Activated CD4-positive, alpha-beta T cell treated with anti-CD3 and anti-CD28 coated beads, Interleukin-2, Interleukin-4, amounts not matched to agents 100 ng/mL and 50 ng/mL, durations not matched to agents 16 hours and 8 hours (primary cell): ENCODE measurements around the gene POC1A.

Experiments
- DNase-seq: peaks from one replicate; pipeline ENCODE4 v3.0.0-alpha.2; 2020; ENCODE audit warnings: low spot score

Gene POC1A

DNA sequence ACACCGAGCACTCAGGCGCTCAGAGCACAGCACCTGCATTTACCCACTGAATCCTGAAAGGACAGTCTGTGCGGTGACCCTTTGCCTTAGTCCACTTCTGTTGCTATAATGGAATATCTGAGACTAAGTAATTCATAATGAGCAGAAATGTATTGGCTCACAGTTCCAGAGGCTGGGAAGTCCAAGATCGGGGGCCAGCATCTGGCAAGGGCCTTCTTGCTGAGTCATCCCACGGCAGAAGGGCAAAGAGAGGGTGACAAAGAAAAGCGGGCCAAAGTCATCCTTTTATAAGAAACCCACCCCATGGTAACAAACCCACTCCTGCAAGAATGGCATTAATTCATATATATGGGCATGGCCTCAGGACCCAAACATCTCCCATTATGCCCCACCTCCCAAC, 27.7 kb downstream of the POC1A start:
- DNase-seq: no peak

- DNase-seq: no peak
Observed at GRCh38 chr3:52126036-52126435, 28.2 kb downstream of the POC1A start.

GRCh38 chr3:52124766-52125165, 29.5 kb downstream of the POC1A start:
- no peak for DNase-seq

DNA sequence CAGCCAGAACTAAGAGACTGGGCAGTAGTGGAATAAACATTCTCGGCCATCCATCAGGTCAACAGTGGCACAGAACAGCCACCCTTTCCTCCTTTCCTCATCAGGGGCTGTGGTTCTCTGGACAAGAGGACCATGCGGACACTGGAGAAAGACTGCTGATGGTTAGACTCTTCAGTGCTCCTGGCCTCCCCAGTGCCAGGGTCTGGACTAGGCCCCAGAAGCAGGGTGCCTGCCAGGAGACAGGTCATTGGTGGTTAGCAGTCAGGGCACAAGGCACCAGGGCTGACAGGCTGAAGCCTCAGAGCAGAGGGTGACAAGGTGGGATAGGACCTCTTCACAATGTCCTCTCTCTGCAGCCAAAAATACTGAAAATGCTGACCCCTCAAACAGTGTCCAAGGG, 30.1 kb downstream of the POC1A start:
- no peak for DNase-seq

DNA sequence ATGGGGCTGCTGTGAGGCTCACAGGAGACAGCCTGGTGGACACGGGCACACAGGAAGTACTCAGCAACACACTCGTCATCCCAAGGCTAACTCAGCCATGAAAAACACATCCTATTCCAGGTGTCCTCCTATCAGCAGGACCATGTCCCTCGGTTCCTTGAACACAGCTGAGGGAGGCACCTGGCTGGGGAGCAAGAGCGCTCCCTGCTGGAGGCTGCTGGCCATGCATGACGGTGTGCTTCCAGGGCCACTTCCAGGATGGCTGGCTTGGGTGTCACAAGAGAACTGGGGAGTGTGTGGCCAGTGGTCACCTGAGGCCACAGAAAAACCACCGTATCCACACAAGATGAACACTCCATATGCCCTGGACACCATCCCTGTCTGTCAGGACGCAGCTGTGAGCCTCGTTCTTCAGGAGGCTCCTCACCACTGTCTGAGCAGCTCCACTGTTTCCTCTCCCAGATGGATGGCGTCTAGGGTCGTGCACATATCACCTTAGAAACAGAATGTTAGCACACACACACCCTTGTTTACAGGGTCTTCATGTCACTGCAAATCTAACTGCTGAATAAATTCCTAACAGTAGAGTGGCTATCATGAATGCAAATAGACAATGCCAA, 31.0 kb downstream of the POC1A start:
- DNase-seq: peak; percentile 78

- DNase-seq: no peak
Observed at GRCh38 chr3:52122491-52122890, 31.7 kb downstream of the POC1A start.

DNA sequence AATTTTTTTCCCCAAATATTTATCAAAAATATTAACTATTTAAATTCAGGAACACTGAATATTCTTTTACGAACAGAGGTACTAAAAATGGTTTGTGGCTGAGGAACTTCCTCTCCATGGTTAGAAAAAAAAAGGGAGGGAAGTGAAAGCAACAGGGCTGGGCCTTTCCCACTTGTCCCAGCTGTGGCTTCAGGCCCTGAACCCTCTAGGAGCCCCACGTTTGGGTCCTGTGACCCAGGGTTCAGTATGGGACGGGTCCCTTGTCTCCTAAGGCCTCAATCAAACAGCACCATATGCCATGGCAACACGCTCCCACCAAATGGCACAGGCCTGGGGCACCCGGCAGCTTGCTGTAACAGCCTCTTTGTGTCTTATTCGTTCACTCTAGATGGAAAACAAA, 32.4 kb downstream of the POC1A start:
- no peak for DNase-seq

GRCh38 chr3:52121464-52121805, 32.8 kb downstream of the POC1A start:
- no peak for DNase-seq

- no peak for DNase-seq
Observed at GRCh38 chr3:52120556-52121463, 33.4 kb downstream of the POC1A start.

DNA sequence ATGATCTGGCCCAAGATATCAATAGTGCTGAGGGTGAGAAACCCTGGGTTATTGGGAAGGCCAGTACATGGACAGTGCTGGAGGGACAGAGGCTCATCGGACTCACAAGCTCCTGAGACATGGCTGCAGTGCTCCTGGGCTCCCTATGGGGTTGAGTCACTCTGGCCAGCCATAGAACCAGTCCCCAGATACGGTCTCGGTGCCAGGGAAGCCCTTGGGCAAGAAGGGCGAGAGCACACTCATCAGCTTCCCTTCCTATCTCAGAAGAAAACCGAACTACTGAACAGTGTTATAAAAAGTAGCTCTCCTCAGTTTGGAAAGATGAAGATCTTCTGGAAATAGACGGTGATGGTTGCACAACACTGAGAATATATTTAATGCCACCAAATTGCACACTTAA, 34.4 kb downstream of the POC1A start:
- no peak for DNase-seq

GRCh38 chr3:52119099-52119498, 35.1 kb downstream of the POC1A start:
- no peak for DNase-seq

DNA sequence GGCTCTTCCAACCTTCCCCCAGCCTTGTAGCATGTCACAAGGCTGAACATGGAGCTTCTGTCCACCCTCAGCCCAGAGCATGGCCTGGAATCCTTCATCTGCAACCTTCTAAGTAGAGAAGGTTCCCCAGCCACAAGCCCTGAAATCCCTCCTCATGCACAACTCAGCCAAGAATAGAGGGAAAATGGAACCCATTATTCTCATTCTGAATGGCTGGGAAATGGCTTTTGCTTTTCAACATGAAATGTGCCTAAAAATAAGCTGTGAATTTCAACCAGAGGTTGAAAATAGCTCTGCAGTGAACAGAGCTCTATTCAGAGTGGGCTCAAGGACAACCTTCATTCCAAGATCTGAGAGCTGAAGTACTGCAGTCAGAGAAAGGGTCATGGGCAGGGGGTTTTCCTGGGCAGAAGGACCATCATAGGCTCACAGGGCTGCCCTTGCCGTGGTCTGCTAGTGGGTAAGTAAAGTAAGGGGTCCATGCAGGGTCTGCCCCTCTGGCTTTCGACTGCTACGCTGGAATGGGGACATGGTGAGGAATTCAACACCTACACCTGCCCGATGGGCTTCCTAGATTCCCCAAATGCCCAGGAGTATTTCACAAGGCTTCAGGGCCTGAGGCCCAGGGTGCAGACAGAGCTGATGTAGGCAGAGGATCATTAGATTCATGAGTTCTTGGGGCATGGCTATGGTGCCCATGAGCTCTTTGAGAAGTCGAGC, 35.9 kb downstream of the POC1A start:
- DNase-seq: no peak

- no peak for DNase-seq
Observed at GRCh38 chr3:52117537-52117936, 36.7 kb downstream of the POC1A start.

DNA sequence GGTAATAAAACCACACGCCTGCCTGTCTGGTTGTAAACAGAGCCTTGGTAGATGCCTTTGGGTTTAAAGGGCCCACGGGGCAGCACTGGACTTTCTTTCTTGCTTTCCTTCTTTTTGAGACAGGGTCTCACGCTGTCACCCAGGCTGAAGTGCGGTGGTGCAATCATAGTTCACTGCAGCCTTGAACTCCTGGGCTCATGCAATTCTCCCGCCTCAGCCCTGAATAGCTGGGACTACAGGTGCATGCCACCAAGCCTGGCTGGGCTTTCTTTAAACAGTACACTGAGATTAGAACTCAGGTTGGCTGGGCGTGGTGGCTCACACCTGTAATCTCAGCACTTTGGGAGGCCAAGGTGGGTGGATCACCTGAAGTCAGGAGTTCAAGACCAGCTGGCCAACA, 42.2 kb downstream of the POC1A start:
- DNase-seq: no peak

GRCh38 chr3:52110502-52110901, 43.7 kb downstream of the POC1A start:
- no peak for DNase-seq

- DNase-seq: no peak
Observed at GRCh38 chr3:52109611-52110301, 44.5 kb downstream of the POC1A start.

DNA sequence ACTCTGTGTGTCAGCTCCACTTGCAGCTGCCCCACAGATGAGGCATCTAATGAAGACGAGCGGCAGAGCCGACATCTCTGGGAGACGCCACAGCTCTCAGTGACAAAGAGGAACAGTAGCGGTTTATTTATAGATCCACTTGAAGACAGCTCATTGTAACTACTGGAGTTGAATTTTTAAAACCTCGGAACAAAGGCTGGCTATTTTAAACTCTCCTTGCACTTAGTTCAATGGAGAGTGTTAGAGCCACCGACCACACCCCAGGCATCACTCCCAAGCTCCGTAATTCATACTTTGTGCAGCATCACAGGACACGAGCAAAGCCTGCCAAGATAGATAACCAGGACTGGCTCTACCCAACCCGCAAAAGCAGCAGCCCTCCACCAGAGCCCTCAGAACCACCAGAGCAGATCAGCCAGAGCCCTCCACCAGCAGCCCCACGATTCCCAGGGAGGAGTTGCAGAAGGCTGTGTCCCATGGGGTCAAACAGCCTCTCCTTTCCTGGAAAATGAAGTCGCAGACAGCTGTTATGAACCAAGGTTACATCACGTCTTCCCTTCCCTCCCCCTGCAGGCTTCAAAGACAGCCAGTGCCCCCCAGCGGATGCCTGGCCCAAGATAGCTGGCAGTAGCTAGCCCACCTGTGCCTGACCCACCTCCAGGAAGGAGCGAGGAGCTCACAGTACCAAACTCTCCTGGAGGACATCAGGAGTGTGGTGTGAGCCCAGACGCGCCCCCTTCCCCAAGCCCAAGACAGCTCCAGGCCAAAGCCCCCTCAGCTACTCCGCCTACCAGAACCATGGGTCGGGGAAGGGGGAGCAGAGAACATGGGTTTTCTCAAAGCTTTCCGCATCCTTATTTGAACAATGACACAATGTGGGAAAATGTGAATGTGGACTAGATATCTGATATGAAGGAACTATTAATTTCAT, 45.7 kb downstream of the POC1A start:
- no peak for DNase-seq

DNA sequence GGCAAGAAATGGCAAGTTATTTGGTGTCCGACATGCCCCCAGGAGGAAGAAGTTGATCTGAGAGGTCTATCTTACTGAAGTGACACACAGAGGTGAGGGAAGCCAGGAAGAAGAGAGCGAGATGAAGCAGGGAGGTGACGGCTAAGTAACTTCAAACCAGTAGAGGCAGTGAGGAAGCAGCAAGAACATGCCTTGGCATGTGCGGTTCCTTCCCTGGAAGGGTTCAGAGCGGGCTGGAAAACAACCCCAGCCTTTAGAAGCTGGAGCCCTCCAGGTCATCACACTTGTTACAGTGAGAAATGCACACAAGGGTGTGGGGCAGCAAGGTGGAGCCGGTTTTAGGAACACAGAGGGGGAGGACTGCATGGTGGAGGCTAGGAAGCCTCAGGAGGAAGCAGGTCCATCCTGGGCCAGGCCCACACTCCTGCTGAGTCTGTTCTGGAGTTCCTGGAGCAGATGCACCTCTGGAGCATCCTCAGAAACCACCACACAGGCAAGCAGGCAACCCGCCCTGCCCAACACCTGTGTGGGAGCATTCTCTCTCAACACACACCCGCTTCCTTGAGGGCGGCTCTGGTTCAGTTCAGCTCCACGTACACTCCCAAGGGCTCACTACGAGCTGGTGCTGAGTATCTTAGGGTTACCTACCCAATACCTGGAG, 47.1 kb downstream of the POC1A start:
- DNase-seq: no peak

DNA sequence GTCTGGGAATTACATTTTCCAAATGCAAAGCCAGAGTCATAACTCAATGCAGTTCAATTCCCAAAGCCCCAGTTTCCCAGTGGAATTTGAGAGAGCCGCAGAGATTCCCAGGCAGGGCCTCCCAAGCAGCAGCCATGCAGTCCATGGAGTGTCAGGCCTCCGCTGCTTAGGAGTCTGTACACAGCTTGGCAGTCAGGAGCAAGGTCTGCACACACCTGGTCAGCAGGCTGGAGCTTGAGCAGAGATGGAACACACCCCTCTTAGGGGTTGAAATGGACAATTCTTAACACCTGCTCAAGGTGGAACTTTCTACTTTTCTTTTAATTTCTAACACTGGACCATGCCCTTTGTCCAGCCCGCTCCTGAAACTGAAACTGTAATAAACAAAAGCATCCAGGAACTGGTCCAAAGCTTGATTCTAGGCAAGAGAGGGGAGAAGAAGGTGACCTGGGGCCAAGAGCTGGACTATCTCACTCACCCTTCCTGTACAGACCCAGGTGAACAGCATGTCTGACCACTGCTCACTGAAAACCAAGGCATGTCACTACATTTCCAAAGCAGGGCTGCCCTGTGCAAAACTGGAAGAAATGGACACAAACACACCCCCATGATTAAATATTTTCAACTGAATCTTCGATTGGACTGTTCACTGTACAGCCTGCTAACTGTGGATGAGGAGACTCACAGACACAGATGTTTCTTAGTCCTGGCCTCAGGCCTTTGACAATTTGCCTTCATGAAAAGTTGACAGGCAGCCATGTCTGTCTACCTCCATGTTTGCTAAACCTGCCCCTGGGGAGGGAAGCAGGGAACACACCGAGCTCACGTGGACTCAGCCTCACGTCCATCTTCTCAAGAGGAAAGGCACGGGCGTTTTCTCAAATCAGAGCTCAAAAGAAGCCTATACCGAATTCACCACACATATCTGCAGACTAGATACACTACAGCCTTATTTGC, 49.3 kb downstream of the POC1A start:
- DNase-seq: no peak

DNA sequence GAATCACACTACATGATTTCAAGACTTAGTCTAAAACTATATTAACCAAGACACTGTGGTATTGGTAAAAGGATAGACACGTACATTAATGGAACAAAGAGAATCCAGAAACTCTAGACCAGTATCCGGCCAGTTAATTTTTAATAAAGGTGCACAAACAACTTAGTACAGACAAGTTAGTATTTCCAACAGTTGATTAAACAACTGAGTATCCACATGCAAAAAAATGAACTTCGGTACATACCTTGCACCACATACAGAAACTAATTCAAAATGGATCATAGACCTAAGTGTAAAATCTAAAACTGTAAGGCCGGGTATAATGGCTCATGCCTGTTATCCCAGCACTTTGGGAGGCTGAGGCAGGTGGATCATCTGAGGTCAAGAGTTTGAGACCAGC, 51.3 kb downstream of the POC1A start:
- DNase-seq: no peak
